ENCODE data around the gene SLC35F1. TPM values are rescaled to one million over a fixed set of nuclear protein-coding genes. Genes with fewer than 3 reads are reported as not detected.

Gene SLC35F1
- total and polyA plus RNA-seq, 8 donors = 0.18 to 4.0 (median 3.4) TPM

- Histone ChIP-seq H3K36me3 (no peaks in the 10 kb centered on the region), H3K4me1 (no peaks in the 10 kb centered on the region), H3K4me3 (no peak overlapping the region), H3K27me3 (no peaks in the 10 kb centered on the region), H3K27ac (no peak overlapping the region), H3K9me3 (no peaks in the 10 kb centered on the region)
- no peak for TF ChIP-seq CTCF (IDR thresholded peaks at IDR 0.05)
- ATAC-seq (no peak), DNase-seq (no peak)
- intact Hi-C loops (cut with DNase I) = no loop called here
Observed at GRCh38 chr6:118207947-118208346, 300.9 kb downstream of the SLC35F1 start.

- Histone ChIP-seq H3K4me3 (no peak overlapping the region), H3K27ac (no peak overlapping the region), H3K4me1 (no peaks in the 10 kb centered on the region), H3K36me3 (no peaks in the 10 kb centered on the region), H3K9me3 (no peaks in the 10 kb centered on the region), H3K27me3 (no peaks in the 10 kb centered on the region)
- no peak for ATAC-seq
- DNase-seq = no peak
- intact Hi-C loops (cut with DNase I) = no loop called here
- no peak for TF ChIP-seq CTCF (IDR thresholded peaks at IDR 0.05)
Observed at GRCh38 chr6:118212451-118213173, 305.5 kb downstream of the SLC35F1 start.

- Histone ChIP-seq H3K27ac (no peak overlapping the region), H3K27me3 (no peaks in the 10 kb centered on the region), H3K9me3 (no peaks in the 10 kb centered on the region), H3K4me1 (no peaks in the 10 kb centered on the region), H3K4me3 (no peak overlapping the region), H3K36me3 (no peaks in the 10 kb centered on the region)
- TF ChIP-seq CTCF (IDR thresholded peaks at IDR 0.05) = no peak
- ATAC-seq (no peak), DNase-seq (no peak)
- intact Hi-C loops (cut with DNase I) = no loop called here
Observed at GRCh38 chr6:118215269-118215668, 308.2 kb downstream of the SLC35F1 start.

GRCh38 chr6:118216751-118217150, 309.7 kb downstream of the SLC35F1 start:
- intact Hi-C loops (cut with DNase I) = no loop called here
- DNase-seq = no peak
- Histone ChIP-seq H3K36me3 (no peaks in the 10 kb centered on the region), H3K4me1 (no peaks in the 10 kb centered on the region), H3K27me3 (no peaks in the 10 kb centered on the region), H3K4me3 (no peak overlapping the region), H3K27ac (no peak overlapping the region), H3K9me3 (no peaks in the 10 kb centered on the region)
- no peak for ATAC-seq
- TF ChIP-seq CTCF (IDR thresholded peaks at IDR 0.05) = no peak

- no peak for TF ChIP-seq CTCF (IDR thresholded peaks at IDR 0.05)
- intact Hi-C loops (cut with DNase I) = no loop called here
- no peaks in the 10 kb centered on the region for H3K9me3 ChIP-seq
- no peak for ATAC-seq
- no peaks in the 10 kb centered on the region for H3K36me3 ChIP-seq
- H3K4me3 ChIP-seq = no peak overlapping the region
- H3K4me1 ChIP-seq = no peaks in the 10 kb centered on the region
- H3K27me3 ChIP-seq = no peaks in the 10 kb centered on the region
- H3K27ac ChIP-seq = no peak overlapping the region
- no peak for DNase-seq
Observed at GRCh38 chr6:118218156-118218555, 311.1 kb downstream of the SLC35F1 start.
